Activated T-helper 17 cell treated with anti-CD3 and anti-CD28 coated beads, Interleukin-2, amount 50 U/mL, for 72 hours (primary cell): ENCODE measurements around the gene IKZF4. TPM values are rescaled to one million over a fixed set of nuclear protein-coding genes. Genes with fewer than 3 reads are reported as not detected.
A peak's percentile ranks its signal among the peaks of the same experiment; 100 is the strongest.
"Not testable (repeated sequence)": the region's sequence is repeated elsewhere in the genome, so short reads cannot be mapped to it uniquely, and the experiment has no call there.

Source experiments
- ATAC-seq: fragments of 150-1000 bp; cut with Tn5 transposase; replicated peaks from 2 replicates; pipeline ENCODE4 v1.10.0; 2021; ENCODE audit warnings: mild to moderate bottlenecking, moderate library complexity
- H3K27ac Mint-ChIP-seq: one replicate; pipeline ENCODE4 v1.8.0; 2022; ENCODE audit warnings: mixed read lengths
- H3K27me3 Mint-ChIP-seq: one replicate; pipeline ENCODE4 v1.8.0; 2022; ENCODE audit warnings: mixed read lengths
- H3K36me3 Mint-ChIP-seq: one replicate; pipeline ENCODE4 v1.8.0; 2022; ENCODE audit warnings: low read depth, mild to moderate bottlenecking, mixed read lengths
- H3K4me1 Mint-ChIP-seq: one replicate; pipeline ENCODE4 v1.8.0; 2022; ENCODE audit warnings: mixed read lengths
- H3K4me3 Mint-ChIP-seq: one replicate; pipeline ENCODE4 v1.8.0; 2022; ENCODE audit warnings: mild to moderate bottlenecking, mixed read lengths
- H3K9me3 Mint-ChIP-seq: one replicate; pipeline ENCODE4 v1.8.0; 2022; ENCODE audit warnings: mixed read lengths
- total RNA-seq, 2 donors: library from RNA; stranded (reverse); gene quantifications; one replicate each; pipeline ENCODE4 v1.2.3, GENCODE V29; 2022

The IKZF4 gene
- total RNA-seq, result 10 to 100 TPM; 19.1 to 20.3 TPM

GRCh38 chr12:56020423-56021184 lies at the start of gene IKZF4:
TSS of gene IKZF4 (plus strand) at chr12:56021043. CDS start at chr12:56021494, 451 bp downstream.
- Mint-ChIP-seq H3K4me1 (peaks cover 17% of the 10 kb centered on the region), H3K9me3 (no peaks in the 10 kb centered on the region), H3K36me3 (peaks cover 27% of the 10 kb centered on the region), H3K27ac (peak within 1 kb of the TSS; percentile 97), H3K4me3 (peak within 1 kb of the TSS; percentile 98), H3K27me3 (no peaks in the 10 kb centered on the region)
- ATAC-seq, result peak; percentile 45

GRCh38 chr12:55972042-55972441 lies 48.8 kb upstream of the IKZF4 start:
- H3K27ac Mint-ChIP-seq, result no peak overlapping the region
- H3K36me3 Mint-ChIP-seq, result peaks cover 9% of the 10 kb centered on the region
- H3K27me3 Mint-ChIP-seq, result no peaks in the 10 kb centered on the region
- ATAC-seq, result no peak
- peaks cover 17% of the 10 kb centered on the region for H3K4me1 Mint-ChIP-seq
- no peak overlapping the region for H3K4me3 Mint-ChIP-seq
- no peaks in the 10 kb centered on the region for H3K9me3 Mint-ChIP-seq

GRCh38 chr12:55972456-55972855 lies 48.4 kb upstream of the IKZF4 start:
- Mint-ChIP-seq H3K27ac (no peak overlapping the region), H3K9me3 (no peaks in the 10 kb centered on the region), H3K4me3 (no peak overlapping the region), H3K36me3 (peaks cover 9% of the 10 kb centered on the region), H3K4me1 (peaks cover 16% of the 10 kb centered on the region), H3K27me3 (no peaks in the 10 kb centered on the region)
- no peak for ATAC-seq

- no peaks in the 10 kb centered on the region for H3K9me3 Mint-ChIP-seq
- no peaks in the 10 kb centered on the region for H3K27me3 Mint-ChIP-seq
- no peak overlapping the region for H3K4me3 Mint-ChIP-seq
- peaks cover 10% of the 10 kb centered on the region for H3K4me1 Mint-ChIP-seq
- no peak for ATAC-seq
- peaks cover 15% of the 10 kb centered on the region for H3K36me3 Mint-ChIP-seq
- H3K27ac Mint-ChIP-seq, result no peak overlapping the region
Observed at GRCh38 chr12:55972911-55973598, 47.8 kb upstream of the IKZF4 start.

GRCh38 chr12:55973599-55974307 lies 47.1 kb upstream of the IKZF4 start, which contains the start of gene RAB5B:
TSS of gene RAB5B (plus strand) at chr12:55974078. CDS start at chr12:55986961, 12,883 bp downstream.
- Mint-ChIP-seq H3K9me3 (no peaks in the 10 kb centered on the region), H3K27ac (no peak within 1 kb of the TSS), H3K27me3 (no peaks in the 10 kb centered on the region), H3K4me1 (peaks cover 7% of the 10 kb centered on the region), H3K36me3 (peaks cover 22% of the 10 kb centered on the region), H3K4me3 (no peak within 1 kb of the TSS)
- ATAC-seq, result peak; percentile 91

- Mint-ChIP-seq H3K36me3 (peaks cover 22% of the 10 kb centered on the region), H3K4me1 (peaks cover 7% of the 10 kb centered on the region), H3K27ac (no peak overlapping the region), H3K27me3 (no peaks in the 10 kb centered on the region), H3K4me3 (no peak overlapping the region), H3K9me3 (no peaks in the 10 kb centered on the region)
- ATAC-seq, result peak; percentile 31
Observed at GRCh38 chr12:55974308-55974730, 46.5 kb upstream of the IKZF4 start.

- no peak overlapping the region for H3K27ac Mint-ChIP-seq
- no peaks in the 10 kb centered on the region for H3K9me3 Mint-ChIP-seq
- no peak overlapping the region for H3K4me3 Mint-ChIP-seq
- peaks cover 7% of the 10 kb centered on the region for H3K4me1 Mint-ChIP-seq
- no peaks in the 10 kb centered on the region for H3K27me3 Mint-ChIP-seq
- no peak for ATAC-seq
- H3K36me3 Mint-ChIP-seq, result peaks cover 41% of the 10 kb centered on the region
Observed at GRCh38 chr12:55978393-55978792, 42.5 kb upstream of the IKZF4 start.

GRCh38 chr12:55979069-55979468 lies 41.8 kb upstream of the IKZF4 start:
- Mint-ChIP-seq H3K27ac (peak overlapping the region; percentile 5), H3K4me3 (no peak overlapping the region), H3K4me1 (peaks cover 7% of the 10 kb centered on the region)

GRCh38 chr12:55981882-55982281 lies 39.0 kb upstream of the IKZF4 start:
- H3K4me3 Mint-ChIP-seq, ATAC-seq, H3K4me1 Mint-ChIP-seq, H3K27ac Mint-ChIP-seq, H3K27me3 Mint-ChIP-seq, H3K9me3 Mint-ChIP-seq: not testable (repeated sequence)
- peaks cover 68% of the 10 kb centered on the region for H3K36me3 Mint-ChIP-seq

More at GRCh38 chr12:55979069-55979468, 41.8 kb upstream of the IKZF4 start:
- H3K36me3 Mint-ChIP-seq, result peaks cover 48% of the 10 kb centered on the region
- H3K9me3 Mint-ChIP-seq, result no peaks in the 10 kb centered on the region
- ATAC-seq, result no peak
- H3K27me3 Mint-ChIP-seq, result no peaks in the 10 kb centered on the region

- Mint-ChIP-seq H3K36me3 (peaks cover 71% of the 10 kb centered on the region), H3K27ac (no peak overlapping the region), H3K9me3 (no peaks in the 10 kb centered on the region), H3K4me1 (no peaks in the 10 kb centered on the region), H3K27me3 (no peaks in the 10 kb centered on the region), H3K4me3 (no peak overlapping the region)
- no peak for ATAC-seq
Observed at GRCh38 chr12:55982319-55982936, 38.4 kb upstream of the IKZF4 start.

- H3K9me3 Mint-ChIP-seq, result no peaks in the 10 kb centered on the region
- H3K27me3 Mint-ChIP-seq, result no peaks in the 10 kb centered on the region
- no peaks in the 10 kb centered on the region for H3K4me1 Mint-ChIP-seq
- H3K27ac Mint-ChIP-seq, result no peak overlapping the region
- H3K4me3 Mint-ChIP-seq, result no peak overlapping the region
- ATAC-seq, result no peak
- H3K36me3 Mint-ChIP-seq, result peaks cover 71% of the 10 kb centered on the region
Observed at GRCh38 chr12:55983232-55983842, 37.5 kb upstream of the IKZF4 start.

GRCh38 chr12:55984861-55985260 lies 36.0 kb upstream of the IKZF4 start:
- no peak for ATAC-seq
- H3K27me3 Mint-ChIP-seq, result no peaks in the 10 kb centered on the region
- peaks cover 83% of the 10 kb centered on the region for H3K36me3 Mint-ChIP-seq
- H3K9me3 Mint-ChIP-seq, result no peaks in the 10 kb centered on the region
- no peak overlapping the region for H3K4me3 Mint-ChIP-seq
- no peaks in the 10 kb centered on the region for H3K4me1 Mint-ChIP-seq
- H3K27ac Mint-ChIP-seq, result no peak overlapping the region

- H3K9me3 Mint-ChIP-seq, result no peaks in the 10 kb centered on the region
- H3K27ac Mint-ChIP-seq, result no peak overlapping the region
- H3K36me3 Mint-ChIP-seq, result peaks cover 83% of the 10 kb centered on the region
Observed at GRCh38 chr12:55985341-55985740, 35.5 kb upstream of the IKZF4 start.

GRCh38 chr12:55985976-55986375 lies 34.9 kb upstream of the IKZF4 start:
- H3K4me1 Mint-ChIP-seq, H3K9me3 Mint-ChIP-seq, H3K4me3 Mint-ChIP-seq, H3K27me3 Mint-ChIP-seq, H3K27ac Mint-ChIP-seq, ATAC-seq: not testable (repeated sequence)
- peaks cover 83% of the 10 kb centered on the region for H3K36me3 Mint-ChIP-seq

More at GRCh38 chr12:55985341-55985740, 35.5 kb upstream of the IKZF4 start:
- no peaks in the 10 kb centered on the region for H3K4me1 Mint-ChIP-seq
- no peak for ATAC-seq
- H3K4me3 Mint-ChIP-seq, result no peak overlapping the region
- no peaks in the 10 kb centered on the region for H3K27me3 Mint-ChIP-seq
